ENCODE measurements around the gene DTHD1. TPM values are rescaled to one million over a fixed set of nuclear protein-coding genes. Genes with fewer than 3 reads are reported as not detected.

DTHD1 gene
- total and polyA plus RNA-seq, 10 of the 15 experiments (the other 5 are each of a cell fraction or from before 2014, with no cell fraction given) = 0.05 to 2.8 (median 1.4) TPM

GRCh38 chr4:36332782-36333131 is 51.3 kb downstream of the DTHD1 start (continued):
- TF ChIP-seq IRF5 (IDR thresholded peaks at IDR 0.05; ENCODE audit: borderline replicate concordance) (no peak), SMC3 (IDR thresholded peaks at IDR 0.05; ENCODE audit: borderline replicate concordance, low read length) (peak; percentile 16; the same call in 1 of the 2 replicates), POU2F2 (IDR thresholded peaks at IDR 0.05; ENCODE audit: borderline replicate concordance, low read depth, low read length) (peak; percentile 91), NR2C2 (IDR thresholded peaks at IDR 0.05; ENCODE audit: borderline replicate concordance, control insufficient read depth, insufficient read length, low read depth) (no peak), CBX5 (IDR thresholded peaks at IDR 0.05; ENCODE audit: low read depth) (peak; percentile 69; the same call in 1 of the 2 replicates), IRF4 (IDR thresholded peaks at IDR 0.05; ENCODE audit: low read depth, low read length) (peak; percentile 68; the same call in 1 of the 2 replicates), BCL11A (IDR thresholded peaks at IDR 0.05; ENCODE audit: low read depth, low read length) (peak; percentile 67), TARDBP (IDR thresholded peaks at IDR 0.05; ENCODE audit: borderline replicate concordance) (no peak), RAD51 (IDR thresholded peaks at IDR 0.05) (no peak), NKRF (conservative IDR thresholded peaks at IDR 0.05) (no peak), MEF2A (IDR thresholded peaks at IDR 0.05; ENCODE audit: insufficient read depth, low read depth, low read length) (peak; percentile 79), RUNX3 (IDR thresholded peaks at IDR 0.05; ENCODE audit: low read length) (peak; percentile 59; the same call in 1 of the 2 replicates), BACH1 (IDR thresholded peaks at IDR 0.05; ENCODE audit: borderline replicate concordance) (peak; percentile 42; the same call in 1 of the 2 replicates), NFYB (IDR thresholded peaks at IDR 0.05; ENCODE audit: insufficient read depth, low read depth, low read length) (no peak), GABPA (IDR thresholded peaks at IDR 0.05; ENCODE audit: low read depth) (0 out of 2 replicates have a peak, but pooled peaks have one; percentile 8), SKIL (IDR thresholded peaks at IDR 0.05; ENCODE audit: low read depth, poor library complexity, severe bottlenecking) (peak; percentile 45), PML (IDR thresholded peaks at IDR 0.05; ENCODE audit: low read length) (peak; percentile 10; the same call in 1 of the 2 replicates)
- TF ChIP-seq, protein P1, sequence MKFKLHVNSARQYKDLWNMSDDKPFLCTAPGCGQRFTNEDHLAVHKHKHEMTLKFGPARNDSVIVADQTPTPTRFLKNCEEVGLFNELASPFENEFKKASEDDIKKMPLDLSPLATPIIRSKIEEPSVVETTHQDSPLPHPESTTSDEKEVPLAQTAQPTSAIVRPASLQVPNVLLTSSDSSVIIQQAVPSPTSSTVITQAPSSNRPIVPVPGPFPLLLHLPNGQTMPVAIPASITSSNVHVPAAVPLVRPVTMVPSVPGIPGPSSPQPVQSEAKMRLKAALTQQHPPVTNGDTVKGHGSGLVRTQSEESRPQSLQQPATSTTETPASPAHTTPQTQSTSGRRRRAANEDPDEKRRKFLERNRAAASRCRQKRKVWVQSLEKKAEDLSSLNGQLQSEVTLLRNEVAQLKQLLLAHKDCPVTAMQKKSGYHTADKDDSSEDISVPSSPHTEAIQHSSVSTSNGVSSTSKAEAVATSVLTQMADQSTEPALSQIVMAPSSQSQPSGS (IDR thresholded peaks at IDR 0.05; ENCODE audit: low read length) = peak; percentile 82
- TF ChIP-seq, protein P2, sequence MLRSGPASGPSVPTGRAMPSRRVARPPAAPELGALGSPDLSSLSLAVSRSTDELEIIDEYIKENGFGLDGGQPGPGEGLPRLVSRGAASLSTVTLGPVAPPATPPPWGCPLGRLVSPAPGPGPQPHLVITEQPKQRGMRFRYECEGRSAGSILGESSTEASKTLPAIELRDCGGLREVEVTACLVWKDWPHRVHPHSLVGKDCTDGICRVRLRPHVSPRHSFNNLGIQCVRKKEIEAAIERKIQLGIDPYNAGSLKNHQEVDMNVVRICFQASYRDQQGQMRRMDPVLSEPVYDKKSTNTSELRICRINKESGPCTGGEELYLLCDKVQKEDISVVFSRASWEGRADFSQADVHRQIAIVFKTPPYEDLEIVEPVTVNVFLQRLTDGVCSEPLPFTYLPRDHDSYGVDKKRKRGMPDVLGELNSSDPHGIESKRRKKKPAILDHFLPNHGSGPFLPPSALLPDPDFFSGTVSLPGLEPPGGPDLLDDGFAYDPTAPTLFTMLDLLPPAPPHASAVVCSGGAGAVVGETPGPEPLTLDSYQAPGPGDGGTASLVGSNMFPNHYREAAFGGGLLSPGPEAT (IDR thresholded peaks at IDR 0.05; ENCODE audit: low read depth) = 0 out of 2 replicates have a peak, but pooled peaks have one; percentile 50
- TF ChIP-seq, protein P3, sequence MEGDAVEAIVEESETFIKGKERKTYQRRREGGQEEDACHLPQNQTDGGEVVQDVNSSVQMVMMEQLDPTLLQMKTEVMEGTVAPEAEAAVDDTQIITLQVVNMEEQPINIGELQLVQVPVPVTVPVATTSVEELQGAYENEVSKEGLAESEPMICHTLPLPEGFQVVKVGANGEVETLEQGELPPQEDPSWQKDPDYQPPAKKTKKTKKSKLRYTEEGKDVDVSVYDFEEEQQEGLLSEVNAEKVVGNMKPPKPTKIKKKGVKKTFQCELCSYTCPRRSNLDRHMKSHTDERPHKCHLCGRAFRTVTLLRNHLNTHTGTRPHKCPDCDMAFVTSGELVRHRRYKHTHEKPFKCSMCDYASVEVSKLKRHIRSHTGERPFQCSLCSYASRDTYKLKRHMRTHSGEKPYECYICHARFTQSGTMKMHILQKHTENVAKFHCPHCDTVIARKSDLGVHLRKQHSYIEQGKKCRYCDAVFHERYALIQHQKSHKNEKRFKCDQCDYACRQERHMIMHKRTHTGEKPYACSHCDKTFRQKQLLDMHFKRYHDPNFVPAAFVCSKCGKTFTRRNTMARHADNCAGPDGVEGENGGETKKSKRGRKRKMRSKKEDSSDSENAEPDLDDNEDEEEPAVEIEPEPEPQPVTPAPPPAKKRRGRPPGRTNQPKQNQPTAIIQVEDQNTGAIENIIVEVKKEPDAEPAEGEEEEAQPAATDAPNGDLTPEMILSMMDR (IDR thresholded peaks at IDR 0.05 in 2 of 3, conservative IDR thresholded peaks at IDR 0.05 in 1 of 3; ENCODE audit: control insufficient read depth in 2 of 3, extremely low read depth in 1 of 3, insufficient read depth in 1 of 3, low read depth in 3 of 3, low read length in 3 of 3) = no peak
